Measurements from ENCODE around the gene DRICH1.
"Not testable (repeated sequence)": the region's sequence is repeated elsewhere in the genome, so short reads cannot be mapped to it uniquely, and the experiment has no call there.

The DRICH1 gene

GRCh38 chr22:23649071-23649501, 17.0 kb upstream of the DRICH1 start:
- no peaks in the 10 kb centered on the region for H3K9me3 ChIP-seq (ENCODE audit: control insufficient read depth in 1 of 2, low read length in 2 of 2)
- no peak overlapping the region for H3K4me3 ChIP-seq (ENCODE audit: low read depth in 1 of 2, low read length in 2 of 2)
- no peak overlapping the region for H3K27ac ChIP-seq (ENCODE audit: low read depth, low read length)
- H3K4me1 ChIP-seq (ENCODE audit: control insufficient read depth in 1 of 2, insufficient read depth in 2 of 2, low read length in 2 of 2): no peaks in the 10 kb centered on the region
- H3K9ac ChIP-seq (ENCODE audit: low read depth in 1 of 2, low read length in 2 of 2): no peak overlapping the region
- H3K36me3 ChIP-seq (ENCODE audit: control insufficient read depth in 1 of 2, insufficient read depth in 2 of 2, low read length in 2 of 2): peaks cover 0 to 21% of the 10 kb centered on the region in 2 donors
- H3K27me3 ChIP-seq (ENCODE audit: control insufficient read depth in 1 of 2, insufficient read depth in 2 of 2, low read length in 2 of 2): no peaks in the 10 kb centered on the region

- H3K4me1 ChIP-seq (ENCODE audit: control insufficient read depth in 1 of 2, insufficient read depth in 2 of 2, low read length in 2 of 2); H3K27me3 ChIP-seq (ENCODE audit: control insufficient read depth in 1 of 2, insufficient read depth in 2 of 2, low read length in 2 of 2): not testable (repeated sequence)
Measured at GRCh38 chr22:23646526-23646925, 14.4 kb upstream of the DRICH1 start.

GRCh38 chr22:23640206-23640605, 8.1 kb upstream of the DRICH1 start:
- not testable (repeated sequence) for H3K36me3 ChIP-seq (ENCODE audit: control insufficient read depth in 1 of 2, insufficient read depth in 2 of 2, low read length in 2 of 2); H3K9ac ChIP-seq (ENCODE audit: low read depth in 1 of 2, low read length in 2 of 2); H3K4me3 ChIP-seq (ENCODE audit: low read depth in 1 of 2, low read length in 2 of 2); H3K27me3 ChIP-seq (ENCODE audit: control insufficient read depth in 1 of 2, insufficient read depth in 2 of 2, low read length in 2 of 2); H3K9me3 ChIP-seq (ENCODE audit: control insufficient read depth in 1 of 2, low read length in 2 of 2); H3K4me1 ChIP-seq (ENCODE audit: control insufficient read depth in 1 of 2, insufficient read depth in 2 of 2, low read length in 2 of 2); H3K27ac ChIP-seq (ENCODE audit: low read depth, low read length)

More at GRCh38 chr22:23646526-23646925, 14.4 kb upstream of the DRICH1 start:
- not testable (repeated sequence) for H3K27ac ChIP-seq (ENCODE audit: low read depth, low read length); H3K9me3 ChIP-seq (ENCODE audit: control insufficient read depth in 1 of 2, low read length in 2 of 2); H3K36me3 ChIP-seq (ENCODE audit: control insufficient read depth in 1 of 2, insufficient read depth in 2 of 2, low read length in 2 of 2); H3K9ac ChIP-seq (ENCODE audit: low read depth in 1 of 2, low read length in 2 of 2); H3K4me3 ChIP-seq (ENCODE audit: low read depth in 1 of 2, low read length in 2 of 2)

- Histone ChIP-seq H3K36me3 (ENCODE audit: control insufficient read depth in 1 of 2, insufficient read depth in 2 of 2, low read length in 2 of 2) (no peaks in the 10 kb centered on the region), H3K4me3 (ENCODE audit: low read depth in 1 of 2, low read length in 2 of 2) (no peak overlapping the region), H3K9ac (ENCODE audit: low read depth in 1 of 2, low read length in 2 of 2) (no peak overlapping the region), H3K9me3 (ENCODE audit: control insufficient read depth in 1 of 2, low read length in 2 of 2) (no peaks in the 10 kb centered on the region), H3K27ac (ENCODE audit: low read depth, low read length) (no peak overlapping the region), H3K27me3 (ENCODE audit: control insufficient read depth in 1 of 2, insufficient read depth in 2 of 2, low read length in 2 of 2) (no peaks in the 10 kb centered on the region), H3K4me1 (ENCODE audit: control insufficient read depth in 1 of 2, insufficient read depth in 2 of 2, low read length in 2 of 2) (no peaks in the 10 kb centered on the region)
Measured at GRCh38 chr22:23639661-23640060, 7.5 kb upstream of the DRICH1 start.

GRCh38 chr22:23638611-23639010, 6.5 kb upstream of the DRICH1 start:
- Histone ChIP-seq H3K36me3 (ENCODE audit: control insufficient read depth in 1 of 2, insufficient read depth in 2 of 2, low read length in 2 of 2) (no peaks in the 10 kb centered on the region), H3K4me3 (ENCODE audit: low read depth in 1 of 2, low read length in 2 of 2) (no peak overlapping the region)

GRCh38 chr22:23635291-23635690, 3.2 kb upstream of the DRICH1 start:
- H3K9ac ChIP-seq (ENCODE audit: low read depth in 1 of 2, low read length in 2 of 2); H3K4me1 ChIP-seq (ENCODE audit: control insufficient read depth in 1 of 2, insufficient read depth in 2 of 2, low read length in 2 of 2); H3K27ac ChIP-seq (ENCODE audit: low read depth, low read length); H3K36me3 ChIP-seq (ENCODE audit: control insufficient read depth in 1 of 2, insufficient read depth in 2 of 2, low read length in 2 of 2); H3K27me3 ChIP-seq (ENCODE audit: control insufficient read depth in 1 of 2, insufficient read depth in 2 of 2, low read length in 2 of 2); H3K4me3 ChIP-seq (ENCODE audit: low read depth in 1 of 2, low read length in 2 of 2); H3K9me3 ChIP-seq (ENCODE audit: control insufficient read depth in 1 of 2, low read length in 2 of 2): not testable (repeated sequence)

More at GRCh38 chr22:23638611-23639010, 6.5 kb upstream of the DRICH1 start:
- Histone ChIP-seq H3K27ac (ENCODE audit: low read depth, low read length) (no peak overlapping the region), H3K27me3 (ENCODE audit: control insufficient read depth in 1 of 2, insufficient read depth in 2 of 2, low read length in 2 of 2) (no peaks in the 10 kb centered on the region), H3K9ac (ENCODE audit: low read depth in 1 of 2, low read length in 2 of 2) (no peak overlapping the region), H3K4me1 (ENCODE audit: control insufficient read depth in 1 of 2, insufficient read depth in 2 of 2, low read length in 2 of 2) (no peaks in the 10 kb centered on the region), H3K9me3 (ENCODE audit: control insufficient read depth in 1 of 2, low read length in 2 of 2) (no peaks in the 10 kb centered on the region)

- not testable (repeated sequence) for H3K9ac ChIP-seq (ENCODE audit: low read depth in 1 of 2, low read length in 2 of 2); H3K4me3 ChIP-seq (ENCODE audit: low read depth in 1 of 2, low read length in 2 of 2); H3K4me1 ChIP-seq (ENCODE audit: control insufficient read depth in 1 of 2, insufficient read depth in 2 of 2, low read length in 2 of 2); H3K9me3 ChIP-seq (ENCODE audit: control insufficient read depth in 1 of 2, low read length in 2 of 2); H3K36me3 ChIP-seq (ENCODE audit: control insufficient read depth in 1 of 2, insufficient read depth in 2 of 2, low read length in 2 of 2); H3K27me3 ChIP-seq (ENCODE audit: control insufficient read depth in 1 of 2, insufficient read depth in 2 of 2, low read length in 2 of 2); H3K27ac ChIP-seq (ENCODE audit: low read depth, low read length)
Measured at GRCh38 chr22:23628056-23628743, 3.9 kb downstream of the DRICH1 start.

- H3K36me3 ChIP-seq (ENCODE audit: control insufficient read depth in 1 of 2, insufficient read depth in 2 of 2, low read length in 2 of 2); H3K27ac ChIP-seq (ENCODE audit: low read depth, low read length): not testable (repeated sequence)
Measured at GRCh38 chr22:23627401-23628055, 4.6 kb downstream of the DRICH1 start.

GRCh38 chr22:23626286-23626975, 5.7 kb downstream of the DRICH1 start:
- Histone ChIP-seq H3K4me1 (ENCODE audit: control insufficient read depth in 1 of 2, insufficient read depth in 2 of 2, low read length in 2 of 2) (no peaks in the 10 kb centered on the region), H3K4me3 (ENCODE audit: low read depth in 1 of 2, low read length in 2 of 2) (no peak overlapping the region), H3K36me3 (ENCODE audit: control insufficient read depth in 1 of 2, insufficient read depth in 2 of 2, low read length in 2 of 2) (no peaks in the 10 kb centered on the region), H3K27ac (ENCODE audit: low read depth, low read length) (no peak overlapping the region), H3K9ac (ENCODE audit: low read depth in 1 of 2, low read length in 2 of 2) (no peak overlapping the region), H3K9me3 (ENCODE audit: control insufficient read depth in 1 of 2, low read length in 2 of 2) (no peaks in the 10 kb centered on the region), H3K27me3 (ENCODE audit: control insufficient read depth in 1 of 2, insufficient read depth in 2 of 2, low read length in 2 of 2) (no peaks in the 10 kb centered on the region)

More at GRCh38 chr22:23627401-23628055, 4.6 kb downstream of the DRICH1 start:
- H3K27me3 ChIP-seq (ENCODE audit: control insufficient read depth in 1 of 2, insufficient read depth in 2 of 2, low read length in 2 of 2); H3K9ac ChIP-seq (ENCODE audit: low read depth in 1 of 2, low read length in 2 of 2); H3K9me3 ChIP-seq (ENCODE audit: control insufficient read depth in 1 of 2, low read length in 2 of 2); H3K4me3 ChIP-seq (ENCODE audit: low read depth in 1 of 2, low read length in 2 of 2); H3K4me1 ChIP-seq (ENCODE audit: control insufficient read depth in 1 of 2, insufficient read depth in 2 of 2, low read length in 2 of 2): not testable (repeated sequence)

- no peak overlapping the region for H3K9ac ChIP-seq (ENCODE audit: low read depth in 1 of 2, low read length in 2 of 2)
- H3K27me3 ChIP-seq (ENCODE audit: control insufficient read depth in 1 of 2, insufficient read depth in 2 of 2, low read length in 2 of 2): no peaks in the 10 kb centered on the region
Measured at GRCh38 chr22:23622634-23623033, 9.5 kb downstream of the DRICH1 start.

More at GRCh38 chr22:23622634-23623033, 9.5 kb downstream of the DRICH1 start:
- Histone ChIP-seq H3K4me3 (ENCODE audit: low read depth in 1 of 2, low read length in 2 of 2) (no peak overlapping the region), H3K4me1 (ENCODE audit: control insufficient read depth in 1 of 2, insufficient read depth in 2 of 2, low read length in 2 of 2) (no peaks in the 10 kb centered on the region), H3K27ac (ENCODE audit: low read depth, low read length) (no peak overlapping the region), H3K9me3 (ENCODE audit: control insufficient read depth in 1 of 2, low read length in 2 of 2) (no peaks in the 10 kb centered on the region), H3K36me3 (ENCODE audit: control insufficient read depth in 1 of 2, insufficient read depth in 2 of 2, low read length in 2 of 2) (no peaks in the 10 kb centered on the region)

Measured in duodenal mucosa (tissue), 2 donors.